ENCODE data around the gene ASGR2. TPM values are rescaled to one million over a fixed set of nuclear protein-coding genes. Genes with fewer than 3 reads are reported as not detected.

The ASGR2 gene
- total RNA-seq, 4 donors from 2014 or later: 0.32 to 1.5 (median 0.42) TPM; not detected in 1

GRCh38 chr17:7146115-7146514, 31.5 kb upstream of the ASGR2 start:
- Histone ChIP-seq H3K27ac (replicated peaks in 1 of 4) (no peak overlapping the region), H3K4me3 (no peak overlapping the region), H3K27me3 (peaks cover 0 to 32% (median 0%) of the 10 kb centered on the region in 4 donors), H3K9me3 (no peaks in the 10 kb centered on the region), H3K36me3 (no peaks in the 10 kb centered on the region), H3K4me1 (no peaks in the 10 kb centered on the region)
- WGBS: 43% methylated on average over 6 of the region's 6 CpGs
- no peak for DNase-seq (ENCODE audit: extremely low spot score)
- intact Hi-C loops (cut with DNase I): no loop called here
- TF ChIP-seq POLR2AphosphoS5 (IDR thresholded peaks at IDR 0.05) (no peak), CTCF (IDR thresholded peaks at IDR 0.05) (no peak), POLR2A (IDR thresholded peaks at IDR 0.05; ENCODE audit: low read depth) (no peak), EP300 (IDR thresholded peaks at IDR 0.05) (no peak)

GRCh38 chr17:7144213-7144612, 29.6 kb upstream of the ASGR2 start:
- Histone ChIP-seq H3K4me3 (no peak overlapping the region), H3K27ac (replicated peaks in 1 of 4) (no peak overlapping the region), H3K27me3 (peaks cover 0 to 48% (median 0%) of the 10 kb centered on the region in 4 donors), H3K36me3 (no peaks in the 10 kb centered on the region), H3K4me1 (no peaks in the 10 kb centered on the region), H3K9me3 (no peaks in the 10 kb centered on the region)
- no peak for DNase-seq (ENCODE audit: extremely low spot score)
- 72% methylated on average over 11 of the region's 11 CpGs for whole genome bisulfite sequencing
- TF ChIP-seq POLR2AphosphoS5 (IDR thresholded peaks at IDR 0.05) (no peak), POLR2A (IDR thresholded peaks at IDR 0.05; ENCODE audit: low read depth) (no peak), CTCF (IDR thresholded peaks at IDR 0.05) (no peak), EP300 (IDR thresholded peaks at IDR 0.05) (no peak)
- intact Hi-C loops (cut with DNase I): no loop called here

GRCh38 chr17:7141824-7142223, 27.2 kb upstream of the ASGR2 start:
- intact Hi-C loops (cut with DNase I): no loop called here
- peaks cover 0 to 72% (median 3%) of the 10 kb centered on the region in 4 donors for H3K27me3 ChIP-seq
- no peak overlapping the region for H3K27ac ChIP-seq (replicated peaks in 1 of 4)

GRCh38 chr17:7139400-7139799, 24.8 kb upstream of the ASGR2 start:
- intact Hi-C loops (cut with DNase I): loop anchor here (5.0 kb wide), 2 partner anchors 38 to 227 kb away; partner anchors contain the start of gene ASGR1
- TF ChIP-seq EP300 (IDR thresholded peaks at IDR 0.05) (no peak), CTCF (IDR thresholded peaks at IDR 0.05) (no peak), POLR2AphosphoS5 (IDR thresholded peaks at IDR 0.05) (no peak)
- peaks cover 0 to 83% (median 3%) of the 10 kb centered on the region in 4 donors for H3K27me3 ChIP-seq

More at GRCh38 chr17:7141824-7142223, 27.2 kb upstream of the ASGR2 start:
- Histone ChIP-seq H3K36me3 (no peaks in the 10 kb centered on the region), H3K9me3 (no peaks in the 10 kb centered on the region), H3K4me3 (no peak overlapping the region), H3K4me1 (no peaks in the 10 kb centered on the region)
- 85% methylated on average over 10 of the region's 10 CpGs for WGBS
- DNase-seq (ENCODE audit: extremely low spot score): no peak
- no peak for TF ChIP-seq POLR2AphosphoS5 (IDR thresholded peaks at IDR 0.05)
- no peak for TF ChIP-seq POLR2A (IDR thresholded peaks at IDR 0.05; ENCODE audit: low read depth)
- TF ChIP-seq CTCF (IDR thresholded peaks at IDR 0.05): no peak
- no peak for TF ChIP-seq EP300 (IDR thresholded peaks at IDR 0.05)

More at GRCh38 chr17:7139400-7139799, 24.8 kb upstream of the ASGR2 start:
- Histone ChIP-seq H3K9me3 (no peaks in the 10 kb centered on the region), H3K36me3 (no peaks in the 10 kb centered on the region), H3K27ac (replicated peaks in 1 of 4) (no peak overlapping the region), H3K4me1 (peaks cover 0 to 7% (median 6%) of the 10 kb centered on the region in 4 donors), H3K4me3 (no peak overlapping the region)
- 68% methylated on average over 8 of the region's 10 CpGs for WGBS
- no peak for DNase-seq (ENCODE audit: extremely low spot score)

All from esophagus muscularis mucosa (tissue), 4 donors.